Body of pancreas (tissue), 4 donors: ENCODE results near the gene WDR7. TPM values are rescaled to one million over a fixed set of nuclear protein-coding genes. Genes with fewer than 3 reads are reported as not detected.
"Not testable (repeated sequence)": the region's sequence is repeated elsewhere in the genome, so short reads cannot be mapped to it uniquely, and the experiment has no call there.

Experiments used
- ATAC-seq: fragments of 150-250 bp; one replicate; pipeline ENCODE4 v1.9.1; 2016
- DNase-seq, 4 donors: peaks; one replicate each; pipeline ENCODE4 v3.0.0-alpha.2; 2019
- H3K27ac ChIP-seq, 4 donors: fragments of 200-600 bp; sonication (generic); 1 replicate in 3 of 4; 2 replicates in 1 of 4; pipeline versions ENCODE4 v1.5.1 to v1.6.1; 2016 to 2019; ENCODE audit warnings: mild to moderate bottlenecking in 1 of 4, mixed read lengths in 1 of 4, moderate library complexity in 1 of 4
- H3K27me3 ChIP-seq, 2 donors: fragments of 200-600 bp; sonication (generic); one replicate each; pipeline ENCODE4 v1.6.0; 2016; ENCODE audit warnings: mild to moderate bottlenecking in 1 of 2
- H3K36me3 ChIP-seq, 2 donors: fragments of 200-600 bp; sonication (generic); replicated peaks in 1 of 2; 2 replicates each; pipeline ENCODE4 v1.5.1; 2016; ENCODE audit warnings: low read depth in 2 of 2; ENCODE audit not compliant: insufficient read depth in 1 of 2
- H3K4me1 ChIP-seq: fragments of 200-600 bp; sonication (generic); one replicate; pipeline ENCODE4 v1.6.0; 2016
- H3K4me3 ChIP-seq, 2 donors: fragments of 200-600 bp; sonication (generic); 1 replicate in 1 of 2; 2 replicates in 1 of 2; pipeline ENCODE4 v1.5.1; 2016 to 2019
- H3K9me3 ChIP-seq, 3 donors: fragments of 200-600 bp; sonication (generic); 1 replicate in 2 of 3; 2 replicates in 1 of 3; pipeline ENCODE4 v1.5.1; 2016
- CTCF ChIP-seq, 7 experiments: fragments of 450-650 bp in 4 of 7; fragments of 200-600 bp in 3 of 7; sonication (generic) in 3 of 7; IDR thresholded peaks; one replicate each; pipeline ENCODE4 v1.5.1; 2016 to 2019; ENCODE audit warnings: antibody characterized with exemption in 7 of 7
- POLR2A ChIP-seq, 3 donors: fragments of 450-650 bp; IDR thresholded peaks; one replicate each; pipeline ENCODE4 v1.6.1; 2016; ENCODE audit warnings: antibody characterized with exemption in 3 of 3, mild to moderate bottlenecking in 2 of 3
- WGBS, 2 donors: methylation state at CpG; one replicate each; pipeline ENCODE4 v1.1.5; 2017; 5-methylcytosine and 5-hydroxymethylcytosine counted together
- intact Hi-C: fragments of 100-400 bp; cut with DNase I; formaldehyde crosslinking; loops from one replicate; pipeline ENCODE4 v1.15.1; 2023
- total RNA-seq, 2 donors: library from RNA; depleted of rRNA; stranded (reverse); fragments of >200 nt; gene quantifications; one replicate each; pipeline ENCODE4 v1.1.0, GENCODE V29; 2016

Gene WDR7
- total RNA-seq, 2 donors from 2014 or later = 16.3 to 21.4 TPM

GRCh38 chr18:56649996-56650395, 1.2 kb upstream of the WDR7 start:
- 100% methylated on average over 1 of the region's 1 CpG for WGBS, 2 donors
- H3K4me3 ChIP-seq = no peak overlapping the region
- H3K36me3 ChIP-seq = no peaks in the 10 kb centered on the region
- H3K4me1 ChIP-seq = peaks cover 11% of the 10 kb centered on the region
- TF ChIP-seq CTCF (IDR thresholded peaks at IDR 0.05) (no peak), POLR2A (IDR thresholded peaks at IDR 0.05) (no peak)
- intact Hi-C loops = no loop called here
- no peaks in the 10 kb centered on the region for H3K27me3 ChIP-seq
- ATAC-seq (no peak), DNase-seq (no peak)
- H3K27ac ChIP-seq = no peak overlapping the region
- H3K9me3 ChIP-seq = no peaks in the 10 kb centered on the region

GRCh38 chr18:56651771-56652092, 573 bp downstream of the WDR7 start:
- H3K36me3 ChIP-seq = no peaks in the 10 kb centered on the region
- no peak for TF ChIP-seq POLR2A (IDR thresholded peaks at IDR 0.05)
- no peak for TF ChIP-seq CTCF (IDR thresholded peaks at IDR 0.05)
- intact Hi-C loops = no loop called here
- H3K27ac ChIP-seq = peak overlapping the region; percentile 66 to 91 (median 82)
- H3K27me3 ChIP-seq = no peaks in the 10 kb centered on the region
- H3K9me3 ChIP-seq = no peaks in the 10 kb centered on the region
- DNase-seq = no peak
- peak overlapping the region; percentile 92 to 96 for H3K4me3 ChIP-seq
- WGBS, 2 donors = 3 to 9% methylated on average over 4 to 5 of the region's 5 CpGs
- no peak for ATAC-seq
- H3K4me1 ChIP-seq = peaks cover 11% of the 10 kb centered on the region

- Histone ChIP-seq H3K36me3 (no peaks in the 10 kb centered on the region), H3K27ac (no peak overlapping the region), H3K4me1 (peaks cover 11% of the 10 kb centered on the region), H3K9me3 (no peaks in the 10 kb centered on the region), H3K27me3 (no peaks in the 10 kb centered on the region), H3K4me3 (no peak overlapping the region)
- ATAC-seq = no peak
- intact Hi-C loops = no loop called here
- no peak for TF ChIP-seq POLR2A (IDR thresholded peaks at IDR 0.05)
- no peak for TF ChIP-seq CTCF (IDR thresholded peaks at IDR 0.05)
- DNase-seq = no peak
- 58 to 60% methylated on average over 4 of the region's 4 CpGs for WGBS, 2 donors
Measured at GRCh38 chr18:56652802-56653201, 1.6 kb downstream of the WDR7 start.

- H3K4me3 ChIP-seq, H3K36me3 ChIP-seq, H3K27ac ChIP-seq, DNase-seq, ATAC-seq, intact Hi-C loops, H3K9me3 ChIP-seq, H3K27me3 ChIP-seq: not testable (repeated sequence)
- 96% methylated on average over 7 of the region's 7 CpGs for WGBS, 2 donors
- peaks cover 11% of the 10 kb centered on the region for H3K4me1 ChIP-seq
Measured at GRCh38 chr18:56654280-56654679, 3.1 kb downstream of the WDR7 start.

- no peaks in the 10 kb centered on the region for H3K9me3 ChIP-seq
- H3K4me1 ChIP-seq = peaks cover 20% of the 10 kb centered on the region
- no peaks in the 10 kb centered on the region for H3K36me3 ChIP-seq
- no peak overlapping the region for H3K27ac ChIP-seq
- 85 to 98% methylated on average over 2 of the region's 2 CpGs for WGBS, 2 donors
- no peak for DNase-seq
- no peaks in the 10 kb centered on the region for H3K27me3 ChIP-seq
- no peak for ATAC-seq
- intact Hi-C loops = no loop called here
- no peak for TF ChIP-seq POLR2A (IDR thresholded peaks at IDR 0.05)
- no peak for TF ChIP-seq CTCF (IDR thresholded peaks at IDR 0.05)
- no peak overlapping the region for H3K4me3 ChIP-seq
Measured at GRCh38 chr18:56658261-56658660, 7.1 kb downstream of the WDR7 start.
